ENCODE data around the gene CCDC78. TPM values are rescaled to one million over a fixed set of nuclear protein-coding genes. Genes with fewer than 3 reads are reported as not detected.

The CCDC78 gene
- total and polyA plus RNA-seq, 2 donors (not counting 3 experiments of a cell fraction or from before 2014, with no cell fraction given) = 0.50 to 1.3 TPM

GRCh38 chr16:720447-720989, 5.7 kb downstream of the CCDC78 start:
- no peaks in the 10 kb centered on the region for H3K27me3 ChIP-seq (ENCODE audit: control insufficient read depth in 2 of 2, insufficient read depth in 2 of 2, low read length in 2 of 2)
- H3K36me3 ChIP-seq (ENCODE audit: control insufficient read depth in 2 of 2, extremely low read depth in 1 of 2, insufficient read depth in 2 of 2, low read length in 2 of 2) = no peaks in the 10 kb centered on the region
- H3K79me2 ChIP-seq (ENCODE audit: control insufficient read depth, insufficient read depth, low read length) = no peaks in the 10 kb centered on the region
- DNase-seq (ENCODE audit: low read depth, low spot score) (peak; percentile 45), FAIRE-seq (peak; percentile 69)
- H3K9me3 ChIP-seq (replicated peaks; ENCODE audit: control insufficient read depth, insufficient read depth, low read length) = no peaks in the 10 kb centered on the region
- TF ChIP-seq, protein P1, sequence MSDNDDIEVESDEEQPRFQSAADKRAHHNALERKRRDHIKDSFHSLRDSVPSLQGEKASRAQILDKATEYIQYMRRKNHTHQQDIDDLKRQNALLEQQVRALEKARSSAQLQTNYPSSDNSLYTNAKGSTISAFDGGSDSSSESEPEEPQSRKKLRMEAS (IDR thresholded peaks at IDR 0.05; ENCODE audit: insufficient read depth, insufficient read length) = no peak
- TF ChIP-seq, protein P2, sequence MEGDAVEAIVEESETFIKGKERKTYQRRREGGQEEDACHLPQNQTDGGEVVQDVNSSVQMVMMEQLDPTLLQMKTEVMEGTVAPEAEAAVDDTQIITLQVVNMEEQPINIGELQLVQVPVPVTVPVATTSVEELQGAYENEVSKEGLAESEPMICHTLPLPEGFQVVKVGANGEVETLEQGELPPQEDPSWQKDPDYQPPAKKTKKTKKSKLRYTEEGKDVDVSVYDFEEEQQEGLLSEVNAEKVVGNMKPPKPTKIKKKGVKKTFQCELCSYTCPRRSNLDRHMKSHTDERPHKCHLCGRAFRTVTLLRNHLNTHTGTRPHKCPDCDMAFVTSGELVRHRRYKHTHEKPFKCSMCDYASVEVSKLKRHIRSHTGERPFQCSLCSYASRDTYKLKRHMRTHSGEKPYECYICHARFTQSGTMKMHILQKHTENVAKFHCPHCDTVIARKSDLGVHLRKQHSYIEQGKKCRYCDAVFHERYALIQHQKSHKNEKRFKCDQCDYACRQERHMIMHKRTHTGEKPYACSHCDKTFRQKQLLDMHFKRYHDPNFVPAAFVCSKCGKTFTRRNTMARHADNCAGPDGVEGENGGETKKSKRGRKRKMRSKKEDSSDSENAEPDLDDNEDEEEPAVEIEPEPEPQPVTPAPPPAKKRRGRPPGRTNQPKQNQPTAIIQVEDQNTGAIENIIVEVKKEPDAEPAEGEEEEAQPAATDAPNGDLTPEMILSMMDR (IDR thresholded peaks at IDR 0.05; ENCODE audit: extremely low read depth in 1 of 2, insufficient read depth in 1 of 2, low read depth in 1 of 2, low read length in 2 of 2) = peak in 1 of 2 donors; percentile 29
- POLR2A ChIA-PET = interaction anchor here (1.4 kb wide), 1 partner anchor 14 kb away, joined by 3 read pairs; no protein-coding TSS in a partner anchor
- H3K27ac ChIP-seq (ENCODE audit: insufficient read depth, low read depth, low read length) = peak overlapping the region; percentile 19
- no peaks in the 10 kb centered on the region for H4K20me1 ChIP-seq (replicated peaks; ENCODE audit: control insufficient read depth, extremely low read depth, insufficient read depth, low read length)
- no TSS peak for BruUV-seq (replicated peaks)
- intact Hi-C loops (cut with micrococcal nuclease) = no loop called here
- peak overlapping the region; percentile 49 to 56 (median 55) for H3K4me3 ChIP-seq (replicated peaks in 1 of 3; ENCODE audit: insufficient read depth in 1 of 3, low read depth in 1 of 3, low read length in 3 of 3)
- H2AFZ ChIP-seq (ENCODE audit: low read depth, low read length) = peak overlapping the region; percentile 82
- dilution Hi-C loops (cut with MboI; ENCODE audit: extremely low pct_ligation_motif_present, low sequenced_read_pairs) = no loop called here
- H3K4me1 ChIP-seq (ENCODE audit: control insufficient read depth, extremely low read depth, insufficient read depth, low read length) = peaks cover 19% of the 10 kb centered on the region
- peak overlapping the region; percentile 58 for H3K4me2 ChIP-seq (ENCODE audit: insufficient read depth, low read length)
- CTCF ChIA-PET = interaction anchor here (0.9 to 2.6 kb wide), 9 partner anchors 8 to 337 kb away, joined by 3 to 17 read pairs (median 4); partner anchors contain the start of genes CHTF18, CIAO3, RPUSD1 and WDR24
- peak overlapping the region; percentile 35 for H3K9ac ChIP-seq (replicated peaks; ENCODE audit: extremely low read depth, insufficient read depth, low read length)
- no peaks in the 10 kb centered on the region for H3K9me1 ChIP-seq (replicated peaks; ENCODE audit: control insufficient read depth, extremely low read depth, insufficient read depth, low read length)

DNA sequence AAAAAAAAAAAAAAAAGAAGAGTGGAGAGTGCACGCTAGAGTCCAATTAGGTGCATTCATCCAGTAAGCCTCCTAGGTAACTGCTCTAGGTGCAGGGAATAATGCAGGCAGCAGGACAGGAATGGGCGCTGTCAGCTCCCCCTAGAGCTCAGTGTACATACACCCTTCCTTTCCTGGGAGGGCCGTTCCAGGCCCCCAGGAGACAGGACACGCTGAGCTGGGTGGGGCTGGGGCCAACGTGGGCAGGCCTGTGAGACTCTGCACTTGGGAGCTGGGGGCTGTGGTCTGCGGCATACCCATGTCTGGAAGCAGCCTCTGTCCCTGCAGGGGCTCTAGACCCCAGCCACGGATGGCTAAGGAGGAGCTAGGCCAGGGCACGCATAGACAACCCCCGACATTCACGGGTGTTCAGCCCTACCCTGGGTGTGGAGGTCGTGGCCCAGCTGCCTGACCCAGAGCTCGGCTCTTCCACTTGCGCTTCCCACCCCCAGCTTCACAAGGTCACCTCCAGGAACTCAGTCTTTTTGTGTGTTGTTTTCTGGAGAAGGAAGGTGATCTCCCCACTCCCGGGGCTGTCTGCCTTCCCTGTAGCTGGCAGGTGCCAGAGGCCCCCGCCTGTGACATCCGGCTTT, 6.3 kb downstream of the CCDC78 start:
- DNase-seq (ENCODE audit: low read depth, low spot score) (no peak), FAIRE-seq (no peak)
- Histone ChIP-seq H3K4me3 (replicated peaks in 1 of 3; ENCODE audit: insufficient read depth in 1 of 3, low read depth in 1 of 3, low read length in 3 of 3) (peak overlapping the region; percentile 49 to 56 (median 55)), H4K20me1 (replicated peaks; ENCODE audit: control insufficient read depth, extremely low read depth, insufficient read depth, low read length) (no peaks in the 10 kb centered on the region), H3K27ac (ENCODE audit: insufficient read depth, low read depth, low read length) (no peak overlapping the region), H3K27me3 (ENCODE audit: control insufficient read depth in 2 of 2, insufficient read depth in 2 of 2, low read length in 2 of 2) (no peaks in the 10 kb centered on the region), H3K9ac (replicated peaks; ENCODE audit: extremely low read depth, insufficient read depth, low read length) (peak overlapping the region; percentile 35), H2AFZ (ENCODE audit: low read depth, low read length) (peak overlapping the region; percentile 82), H3K79me2 (ENCODE audit: control insufficient read depth, insufficient read depth, low read length) (no peaks in the 10 kb centered on the region), H3K9me3 (replicated peaks; ENCODE audit: control insufficient read depth, insufficient read depth, low read length) (no peaks in the 10 kb centered on the region), H3K4me1 (ENCODE audit: control insufficient read depth, extremely low read depth, insufficient read depth, low read length) (peaks cover 19% of the 10 kb centered on the region), H3K36me3 (ENCODE audit: control insufficient read depth in 2 of 2, extremely low read depth in 1 of 2, insufficient read depth in 2 of 2, low read length in 2 of 2) (no peaks in the 10 kb centered on the region), H3K4me2 (ENCODE audit: insufficient read depth, low read length) (peak overlapping the region; percentile 58), H3K9me1 (replicated peaks; ENCODE audit: control insufficient read depth, extremely low read depth, insufficient read depth, low read length) (no peaks in the 10 kb centered on the region)
- dilution Hi-C loops (cut with MboI; ENCODE audit: extremely low pct_ligation_motif_present, low sequenced_read_pairs) (no loop called here), intact Hi-C loops (cut with micrococcal nuclease) (no loop called here)
- no TSS peak for BruUV-seq (replicated peaks)
- POLR2A ChIA-PET = no interaction called here
- TF ChIP-seq, protein P2 (IDR thresholded peaks at IDR 0.05; ENCODE audit: extremely low read depth in 1 of 2, insufficient read depth in 1 of 2, low read depth in 1 of 2, low read length in 2 of 2) = peak in 1 of 2 donors; percentile 12
- TF ChIP-seq GATA2 (IDR thresholded peaks at IDR 0.05; ENCODE audit: insufficient read depth, insufficient read length, low read depth, low read length) (no peak), JUN (IDR thresholded peaks at IDR 0.05; ENCODE audit: borderline replicate concordance, insufficient read depth, insufficient read length, low read depth) (no peak), FOS (IDR thresholded peaks at IDR 0.05; ENCODE audit: borderline replicate concordance, insufficient read depth, low read length) (no peak), EZH2 (IDR thresholded peaks at IDR 0.05; ENCODE audit: borderline replicate concordance, low read depth, low read length, severe bottlenecking) (no peak), POLR2AphosphoS5 (IDR thresholded peaks at IDR 0.05; ENCODE audit: insufficient read depth, low read depth, low read length) (peak; percentile 16)
- CTCF ChIA-PET = interaction anchor here (0.7 to 2.6 kb wide), 10 partner anchors 8 to 337 kb away, joined by 3 to 17 read pairs (median 4); partner anchors contain the start of genes CHTF18, CIAO3, RPUSD1 and WDR24
